ENCODE data around the gene MID1IP1. TPM values are rescaled to one million over a fixed set of nuclear protein-coding genes. Genes with fewer than 3 reads are reported as not detected.

The MID1IP1 gene
- total and polyA plus RNA-seq, 2 of the 8 experiments (the other 6 are each of a cell fraction or from before 2014, with no cell fraction given): 118 to 128 TPM

DNA sequence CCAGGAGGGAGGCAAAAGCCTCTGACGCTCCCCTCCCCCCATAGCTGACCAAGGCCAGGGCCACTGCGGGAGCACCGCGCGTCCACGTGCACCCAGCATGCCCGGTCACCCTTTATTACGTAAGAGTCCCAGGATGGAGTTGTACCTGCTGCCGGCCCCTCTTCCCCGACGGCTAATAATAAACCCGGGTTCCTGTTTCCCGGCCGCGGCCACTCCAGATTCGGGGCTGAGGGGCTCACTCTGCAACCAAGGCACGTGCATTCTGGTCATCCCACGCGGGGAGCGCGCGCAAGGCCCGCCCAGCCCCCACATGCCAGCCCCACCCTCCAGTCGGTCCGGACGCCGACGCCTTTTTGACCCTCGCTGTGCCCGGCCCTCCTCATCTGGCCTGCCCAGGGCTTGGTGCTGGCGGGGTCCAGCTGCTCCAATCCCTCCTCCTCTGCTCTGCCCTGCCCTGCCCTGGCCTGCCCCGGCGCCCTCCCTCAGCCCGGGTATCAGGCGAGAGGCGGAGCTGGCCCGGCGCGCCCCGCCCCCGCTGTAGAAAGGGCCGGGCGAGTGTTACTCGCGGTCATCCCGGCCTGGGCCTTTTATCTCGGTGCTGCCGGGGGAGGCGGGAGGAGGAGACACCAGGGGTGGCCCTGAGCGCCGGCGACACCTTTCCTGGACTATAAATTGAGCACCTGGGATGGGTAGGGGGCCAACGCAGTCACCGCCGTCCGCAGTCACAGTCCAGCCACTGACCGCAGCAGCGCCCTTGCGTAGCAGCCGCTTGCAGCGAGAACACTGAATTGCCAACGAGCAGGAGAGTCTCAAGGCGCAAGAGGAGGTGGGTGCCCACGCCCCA lies 2.6 kb downstream of the MID1IP1 start (continued):
- TF ChIP-seq, protein P1, sequence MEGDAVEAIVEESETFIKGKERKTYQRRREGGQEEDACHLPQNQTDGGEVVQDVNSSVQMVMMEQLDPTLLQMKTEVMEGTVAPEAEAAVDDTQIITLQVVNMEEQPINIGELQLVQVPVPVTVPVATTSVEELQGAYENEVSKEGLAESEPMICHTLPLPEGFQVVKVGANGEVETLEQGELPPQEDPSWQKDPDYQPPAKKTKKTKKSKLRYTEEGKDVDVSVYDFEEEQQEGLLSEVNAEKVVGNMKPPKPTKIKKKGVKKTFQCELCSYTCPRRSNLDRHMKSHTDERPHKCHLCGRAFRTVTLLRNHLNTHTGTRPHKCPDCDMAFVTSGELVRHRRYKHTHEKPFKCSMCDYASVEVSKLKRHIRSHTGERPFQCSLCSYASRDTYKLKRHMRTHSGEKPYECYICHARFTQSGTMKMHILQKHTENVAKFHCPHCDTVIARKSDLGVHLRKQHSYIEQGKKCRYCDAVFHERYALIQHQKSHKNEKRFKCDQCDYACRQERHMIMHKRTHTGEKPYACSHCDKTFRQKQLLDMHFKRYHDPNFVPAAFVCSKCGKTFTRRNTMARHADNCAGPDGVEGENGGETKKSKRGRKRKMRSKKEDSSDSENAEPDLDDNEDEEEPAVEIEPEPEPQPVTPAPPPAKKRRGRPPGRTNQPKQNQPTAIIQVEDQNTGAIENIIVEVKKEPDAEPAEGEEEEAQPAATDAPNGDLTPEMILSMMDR (IDR thresholded peaks at IDR 0.05; ENCODE audit: control extremely low read depth in 1 of 3, insufficient read depth in 1 of 3, low read depth in 1 of 3, low read length in 3 of 3): no peak
- TF ChIP-seq TAF7 (optimal IDR thresholded peaks at IDR 0.05; ENCODE audit: borderline replicate concordance, low read depth, low read length) (peak; percentile 77), EGR1 (IDR thresholded peaks at IDR 0.05; ENCODE audit: borderline replicate concordance, low read depth, low read length) (no peak), YY1 (IDR thresholded peaks at IDR 0.05; ENCODE audit: low read depth, low read length) (0 out of 2 replicates have a peak, but pooled peaks have one; percentile 37), BACH1 (IDR thresholded peaks at IDR 0.05; ENCODE audit: low read length) (no peak), PHF8 (conservative IDR thresholded peaks at IDR 0.05; ENCODE audit: low read depth, low read length) (peak; percentile 48; the same call in 1 of the 2 replicates), CTBP2 (IDR thresholded peaks at IDR 0.05; ENCODE audit: borderline replicate concordance, insufficient read depth, insufficient read length, low read length) (no peak), CHD2 (IDR thresholded peaks at IDR 0.05; ENCODE audit: low read length) (no peak), SUZ12 (IDR thresholded peaks at IDR 0.05; ENCODE audit: low read length) (no peak), HDAC2 (IDR thresholded peaks at IDR 0.05; ENCODE audit: borderline replicate concordance in 1 of 2, low read depth in 2 of 2, low read length in 2 of 2) (peak; percentile 42 to 54; a peak in 1 of 4 replicates)
- TF ChIP-seq, protein P2, sequence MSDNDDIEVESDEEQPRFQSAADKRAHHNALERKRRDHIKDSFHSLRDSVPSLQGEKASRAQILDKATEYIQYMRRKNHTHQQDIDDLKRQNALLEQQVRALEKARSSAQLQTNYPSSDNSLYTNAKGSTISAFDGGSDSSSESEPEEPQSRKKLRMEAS (IDR thresholded peaks at IDR 0.05): peak; percentile 92
